GM15510 (cell line): ENCODE data around the gene GATA2.

Source experiments
- POLR2A ChIP-seq: IDR thresholded peaks from 3 replicates; pipeline ENCODE4 v1.6.1; 2011; ENCODE audit warnings: borderline replicate concordance; ENCODE audit not compliant: insufficient read length; ENCODE audit errors: extremely low read depth

GATA2 gene

DNA sequence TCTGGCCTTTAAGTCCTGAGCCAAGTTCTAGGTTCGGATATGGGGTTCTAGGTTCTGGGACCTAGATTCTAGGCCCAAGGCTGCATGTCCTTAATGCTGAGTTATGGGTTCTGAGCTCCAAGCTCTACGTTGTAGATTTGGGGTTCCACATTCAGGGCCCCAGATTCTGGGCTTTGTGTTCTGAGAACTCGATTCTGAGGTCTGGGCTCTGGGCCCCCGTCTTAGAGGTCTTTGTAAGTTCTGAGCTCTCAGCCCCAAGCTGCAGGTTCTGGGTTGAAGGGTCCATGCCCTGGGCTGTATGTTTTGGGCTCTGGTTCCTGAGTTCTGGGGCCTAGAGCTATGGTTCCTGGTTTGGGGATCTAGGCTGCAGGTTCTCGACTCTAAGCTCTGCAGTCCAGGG is 16.3 kb downstream of the GATA2 start:
- no peak for TF ChIP-seq POLR2A

- TF ChIP-seq POLR2A = no peak
Observed at GRCh38 chr3:128475355-128475754, 17.6 kb downstream of the GATA2 start.

- TF ChIP-seq POLR2A = no peak
Observed at GRCh38 chr3:128473737-128474136, 19.3 kb downstream of the GATA2 start.

DNA sequence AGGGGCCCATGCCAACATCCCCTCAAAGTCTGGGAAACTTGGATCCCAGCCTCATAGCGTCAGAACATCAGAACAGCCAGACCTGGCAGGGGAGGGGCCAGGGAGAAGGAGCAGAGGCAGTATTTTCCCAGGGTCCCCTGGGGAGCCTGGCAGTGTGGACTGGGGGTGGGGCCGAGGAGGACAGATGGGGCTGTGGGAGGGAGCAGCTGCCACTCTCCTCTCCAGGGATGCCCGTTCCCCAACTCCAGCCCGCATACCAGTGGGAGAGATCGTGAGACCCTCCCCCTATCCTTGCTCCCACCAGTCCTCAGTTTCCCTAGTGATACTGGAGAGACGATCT is 19.9 kb downstream of the GATA2 start:
- TF ChIP-seq POLR2A = no peak

DNA sequence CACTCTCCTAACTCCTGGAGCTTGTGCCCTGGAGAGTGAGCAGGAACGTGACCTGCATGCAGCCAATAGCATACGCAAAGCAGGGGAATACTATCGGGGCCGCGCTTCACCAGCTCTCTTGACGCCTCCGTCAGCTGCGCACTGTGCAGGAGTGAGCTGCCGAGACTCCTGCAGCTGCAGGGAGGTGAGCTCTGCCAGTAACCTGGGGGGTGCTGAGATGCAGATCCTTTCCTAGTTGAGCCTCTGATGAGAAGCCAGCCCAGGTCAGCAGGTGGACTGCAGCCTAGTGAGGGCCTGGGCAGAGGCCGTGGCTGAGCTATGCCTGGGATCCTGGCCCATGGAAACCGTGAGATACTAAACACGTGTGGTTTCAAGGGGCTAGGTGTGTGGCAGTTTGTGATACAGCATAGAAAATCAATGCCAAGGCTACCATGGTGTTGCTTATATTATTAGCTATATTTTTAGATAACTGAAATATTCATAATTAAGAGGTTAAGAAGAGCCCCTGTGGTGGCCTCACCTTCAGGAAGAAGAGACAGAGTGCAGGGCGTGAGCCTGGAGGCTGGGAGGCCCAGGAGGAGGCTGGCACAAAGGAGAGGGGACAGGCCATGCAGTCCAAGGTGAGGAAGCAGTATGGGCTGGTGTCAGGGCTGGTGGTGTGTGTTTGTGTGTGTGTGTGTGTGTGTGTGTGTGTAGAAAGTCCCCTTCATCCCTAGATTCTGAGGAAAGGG is 20.4 kb downstream of the GATA2 start:
- TF ChIP-seq POLR2A = no peak

- no peak for TF ChIP-seq POLR2A
Observed at GRCh38 chr3:128471720-128472119, 21.3 kb downstream of the GATA2 start.

DNA sequence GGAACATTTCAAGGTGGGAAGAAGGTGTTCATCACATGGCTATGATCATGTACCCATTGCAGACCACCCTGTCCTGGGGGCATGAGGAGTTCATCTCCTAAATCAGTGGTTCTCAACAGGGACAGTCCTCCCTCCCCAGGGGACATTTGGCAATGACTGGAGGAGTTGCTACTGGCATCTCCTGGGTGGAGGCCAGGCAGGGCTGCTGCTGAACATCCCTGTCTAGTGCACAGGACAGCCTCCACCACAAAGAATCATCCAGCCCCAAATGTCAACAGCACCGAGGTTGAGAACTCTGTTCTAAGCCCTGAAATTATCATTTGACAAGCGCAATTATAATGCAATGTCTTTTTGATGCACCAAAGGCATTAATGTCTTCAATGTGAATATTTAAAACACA is 21.9 kb downstream of the GATA2 start:
- TF ChIP-seq POLR2A = no peak

DNA sequence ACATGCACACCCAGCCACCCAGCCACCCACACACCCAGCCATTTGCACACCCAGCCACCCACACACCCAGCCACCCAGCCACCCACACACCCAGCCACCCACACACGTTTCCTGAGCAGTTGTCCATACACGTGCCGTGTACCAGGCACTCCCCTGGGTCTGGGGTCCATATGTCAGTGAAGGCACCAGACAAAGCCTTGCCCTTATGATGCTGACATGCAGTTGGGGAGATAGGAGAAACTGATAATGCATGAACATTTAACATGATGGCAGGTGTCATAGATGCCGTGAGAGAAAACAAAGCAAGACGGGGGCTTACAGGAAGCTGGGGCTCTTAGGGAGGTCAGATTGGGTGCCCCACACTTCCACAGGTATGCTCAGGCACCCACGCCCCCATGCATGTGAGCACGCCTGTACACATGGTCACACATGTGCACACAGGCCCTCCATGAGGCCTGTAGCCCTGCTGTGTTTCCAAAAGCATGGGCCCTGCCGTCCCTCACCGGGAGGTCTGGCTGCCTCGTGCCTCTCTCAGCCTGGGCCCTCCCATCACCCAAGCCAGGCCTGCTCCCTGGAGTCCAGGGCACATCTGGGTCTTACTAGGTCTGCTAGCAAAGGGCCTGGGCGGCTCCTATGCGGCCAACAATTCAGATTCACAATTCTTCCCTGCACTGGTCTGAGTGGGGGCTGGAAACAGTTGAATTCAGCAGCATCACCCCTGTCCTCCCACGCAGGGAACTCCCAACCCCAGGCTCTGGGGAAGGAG is 22.7 kb downstream of the GATA2 start:
- TF ChIP-seq POLR2A = no peak

DNA sequence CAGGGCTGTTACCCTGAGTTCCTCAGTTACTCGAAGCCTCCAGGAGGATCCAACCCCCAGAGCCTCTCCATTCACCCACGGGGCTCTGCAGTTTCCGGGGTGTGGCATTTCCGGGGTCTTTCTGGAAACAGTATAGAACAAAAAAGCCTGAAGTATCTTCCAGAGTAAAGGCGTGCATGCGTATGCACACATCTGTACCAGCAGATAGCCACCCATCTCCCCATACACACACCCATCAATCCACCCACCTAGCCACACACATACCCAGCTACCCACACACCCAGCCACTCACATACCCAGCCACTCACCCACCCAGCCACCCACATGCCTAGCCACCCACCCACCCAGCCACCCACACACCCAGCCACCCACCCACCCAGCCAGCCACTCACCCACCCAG is 23.4 kb downstream of the GATA2 start:
- no peak for TF ChIP-seq POLR2A

DNA sequence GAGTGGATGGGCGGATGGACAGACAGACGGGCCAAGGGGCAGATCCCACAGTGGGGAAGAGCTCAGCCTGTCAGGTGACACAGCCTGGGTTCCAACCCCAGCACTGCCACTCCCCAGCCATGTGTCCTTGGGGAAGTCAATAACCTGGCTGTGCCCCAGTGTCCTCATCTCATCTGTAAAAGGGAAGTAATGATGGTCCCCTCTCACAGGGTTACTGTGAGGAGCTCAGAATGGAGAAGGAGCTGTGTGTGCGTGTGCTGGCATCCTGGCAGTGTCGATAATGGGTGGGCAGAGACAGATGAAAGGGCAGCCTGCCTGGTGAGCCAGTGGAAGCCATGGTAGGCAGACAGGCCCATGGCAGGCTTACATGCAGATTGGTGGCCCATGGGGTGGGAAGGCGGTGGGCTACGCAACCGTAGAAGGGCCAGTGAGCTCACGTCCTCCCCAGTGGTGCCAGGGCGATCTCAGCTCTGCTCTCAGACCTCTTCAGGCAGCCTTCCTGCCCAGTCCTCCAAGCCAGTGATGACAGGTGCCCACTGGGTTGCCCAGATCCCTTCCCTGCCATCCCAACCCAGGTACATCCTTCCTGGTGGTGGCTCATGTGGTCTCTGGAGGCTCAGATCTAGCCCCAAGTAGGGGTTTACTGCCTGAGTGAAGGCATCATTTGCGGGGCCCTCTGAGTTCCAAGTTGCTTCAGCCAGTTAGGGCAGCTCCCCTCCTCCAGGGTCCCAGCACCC is 24.0 kb downstream of the GATA2 start:
- TF ChIP-seq POLR2A = no peak

DNA sequence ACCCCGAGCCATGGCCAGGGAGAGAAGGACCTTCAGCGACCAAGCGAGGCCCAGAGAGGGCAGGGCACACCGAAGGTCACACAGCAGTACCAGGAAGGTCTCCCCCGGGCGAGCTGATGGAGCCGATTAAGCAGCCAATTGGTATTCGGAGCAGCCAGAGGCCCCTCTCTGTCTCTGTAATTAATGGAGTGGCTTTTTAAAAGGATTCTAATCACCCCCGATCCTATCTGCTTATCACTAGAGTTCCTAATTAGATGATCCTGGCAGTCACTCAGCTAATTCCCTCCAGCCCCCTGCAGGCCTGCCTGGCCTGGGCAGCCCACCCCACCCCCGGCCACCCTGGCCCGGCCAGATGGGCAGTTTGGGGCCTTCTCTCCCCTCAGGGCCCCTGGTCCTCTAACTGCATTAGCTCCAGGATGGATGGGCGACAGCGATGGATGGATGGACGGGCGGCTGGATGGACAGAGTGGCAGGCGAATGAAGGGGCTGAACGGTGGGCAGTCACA is 24.7 kb downstream of the GATA2 start:
- no peak for TF ChIP-seq POLR2A

DNA sequence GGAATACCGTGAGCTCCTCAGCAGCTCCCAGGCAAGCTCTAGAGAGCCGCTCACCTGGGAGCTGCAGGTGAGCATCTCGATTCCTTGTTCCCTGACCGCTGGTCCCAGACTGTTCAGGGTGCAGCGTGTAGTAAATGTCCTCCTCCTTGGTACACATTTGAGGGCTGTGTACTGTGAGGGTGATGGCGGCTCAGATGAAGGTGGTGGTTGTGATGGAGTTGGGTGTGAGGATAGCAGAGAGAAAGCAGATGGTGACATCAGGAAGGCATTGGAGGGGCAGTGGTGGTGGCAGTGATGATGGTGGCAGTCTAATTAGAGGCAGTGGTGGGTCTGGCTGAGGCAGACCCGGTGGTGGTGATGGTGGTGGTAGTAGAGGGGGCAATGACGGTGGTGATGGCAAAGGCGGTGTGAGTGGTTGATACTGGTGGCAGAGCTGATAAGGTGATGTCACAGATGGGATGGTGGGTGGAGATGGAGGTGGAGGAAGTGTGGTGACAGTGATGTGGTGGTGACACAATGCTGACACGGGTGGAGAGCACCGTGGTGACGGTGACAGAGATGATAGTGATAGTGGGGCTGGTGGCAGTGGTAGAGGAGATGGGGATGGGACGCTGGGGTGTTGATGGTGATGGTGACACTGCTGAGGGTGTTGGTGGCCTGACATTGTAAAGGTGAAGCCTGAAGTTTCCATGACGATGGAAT is 26.0 kb downstream of the GATA2 start, which contains the start of gene DNAJB8:
Gene DNAJB8 (minus strand): TSS at position 51 of the 702 bp plus-strand sequence. CDS start 3,645 bp downstream, outside the sequence.
- no peak for TF ChIP-seq POLR2A

GRCh38 chr3:128464702-128465101 is 28.3 kb downstream of the GATA2 start:
- TF ChIP-seq POLR2A = no peak

- TF ChIP-seq POLR2A = no peak
Observed at GRCh38 chr3:128464188-128464587, 28.8 kb downstream of the GATA2 start.

GRCh38 chr3:128463771-128464170 is 29.2 kb downstream of the GATA2 start:
- no peak for TF ChIP-seq POLR2A
